AG09309 (cell line): ENCODE results near the gene INTS12.

Experiments
- DNase-seq: peaks from one replicate; pipeline ENCODE4 v3.0.0-alpha.2; 2010; ENCODE audit warnings: low read depth
- H3K4me3 ChIP-seq: 2 replicates; pipeline ENCODE4 v1.5.1; 2011; ENCODE audit warnings: mild to moderate bottlenecking, low read depth, low read length, moderate library complexity; ENCODE audit not compliant: control insufficient read depth
- CTCF ChIP-seq: IDR thresholded peaks from 2 replicates; pipeline ENCODE4 v1.5.1; 2011; ENCODE audit warnings: mild to moderate bottlenecking, low read depth, low read length, inconsistent platforms; ENCODE audit not compliant: insufficient read depth, control insufficient read depth; ENCODE audit errors: missing control alignments

The INTS12 gene

GRCh38 chr4:105679186-105679585, 29.3 kb downstream of the INTS12 start:
- H3K4me3 ChIP-seq = no peak overlapping the region
- no peak for TF ChIP-seq CTCF
- no peak for DNase-seq

GRCh38 chr4:105677709-105678108, 30.8 kb downstream of the INTS12 start:
- no peak for DNase-seq
- no peak overlapping the region for H3K4me3 ChIP-seq
- TF ChIP-seq CTCF = no peak

GRCh38 chr4:105674011-105674410, 34.5 kb downstream of the INTS12 start:
- TF ChIP-seq CTCF = no peak
- DNase-seq = no peak

GRCh38 chr4:105671301-105671700, 37.2 kb downstream of the INTS12 start:
- H3K4me3 ChIP-seq = no peak overlapping the region
- no peak for TF ChIP-seq CTCF
- no peak for DNase-seq

More at GRCh38 chr4:105674011-105674410, 34.5 kb downstream of the INTS12 start:
- no peak overlapping the region for H3K4me3 ChIP-seq

- DNase-seq = no peak
- no peak for TF ChIP-seq CTCF
These were observed 37.8 kb downstream of the INTS12 start for GRCh38 chr4:105670684-105671083.

GRCh38 chr4:105666693-105667092, 41.8 kb downstream of the INTS12 start:
- DNase-seq = no peak
- no peak overlapping the region for H3K4me3 ChIP-seq
- TF ChIP-seq CTCF = no peak

More at GRCh38 chr4:105670684-105671083, 37.8 kb downstream of the INTS12 start:
- no peak overlapping the region for H3K4me3 ChIP-seq
